H9 (cell line): Measurements from ENCODE around the gene DDO. TPM values are rescaled to one million over a fixed set of nuclear protein-coding genes. Genes with fewer than 3 reads are reported as not detected.

Experiments
- DNase-seq: peaks from one replicate; pipeline ENCODE4 v3.0.0-alpha.2; 2017
- H2AFZ ChIP-seq: one replicate; pipeline ENCODE4 v1.6.1; 2013; ENCODE audit warnings: mild to moderate bottlenecking, low read length, control low read depth, moderate library complexity
- H2AK5ac ChIP-seq: 2 replicates; pipeline ENCODE4 v1.6.1; 2013; ENCODE audit warnings: low read length, control low read depth, mixed read lengths; ENCODE audit not compliant: insufficient read length
- H2BK120ac ChIP-seq: one replicate; pipeline ENCODE4 v1.6.1; 2013; ENCODE audit warnings: low read depth, mild to moderate bottlenecking, low read length, control low read depth, inconsistent platforms; ENCODE audit not compliant: poor library complexity, severe bottlenecking
- H2BK12ac ChIP-seq: 2 replicates; pipeline ENCODE4 v1.6.1; 2013; ENCODE audit warnings: low read length, control low read depth, mixed read lengths, low read depth; ENCODE audit not compliant: insufficient read length
- H2BK15ac ChIP-seq: 2 replicates; pipeline ENCODE4 v1.6.1; 2013; ENCODE audit warnings: low read depth, low read length, control low read depth
- H2BK20ac ChIP-seq: one replicate; pipeline ENCODE4 v1.6.1; 2013; ENCODE audit warnings: low read depth, mild to moderate bottlenecking, low read length, control low read depth, inconsistent platforms; ENCODE audit not compliant: poor library complexity, severe bottlenecking
- H2BK5ac ChIP-seq: 2 replicates; pipeline ENCODE4 v1.6.1; 2013; ENCODE audit warnings: low read length, control low read depth, mixed read lengths; ENCODE audit not compliant: insufficient read length
- H3K14ac ChIP-seq: 2 replicates; pipeline ENCODE4 v1.6.1; 2013; ENCODE audit warnings: low read length, control low read depth; ENCODE audit not compliant: insufficient read depth
- H3K18ac ChIP-seq: 2 replicates; pipeline ENCODE4 v1.6.1; 2013; ENCODE audit warnings: low read depth, mild to moderate bottlenecking, mixed read lengths, low read length, control low read depth; ENCODE audit not compliant: insufficient read length
- H3K23ac ChIP-seq: 2 replicates; pipeline ENCODE4 v1.6.1; 2013; ENCODE audit warnings: low read length, control low read depth, mixed read lengths, low read depth; ENCODE audit not compliant: insufficient read length
- H3K23me2 ChIP-seq: 2 replicates; pipeline ENCODE4 v1.6.1; 2013; ENCODE audit warnings: low read depth, mild to moderate bottlenecking, mixed read lengths, low read length, control low read depth; ENCODE audit not compliant: insufficient read length, poor library complexity, severe bottlenecking
- H3K27ac ChIP-seq: 2 replicates; pipeline ENCODE4 v1.5.1; 2013; ENCODE audit warnings: low read length, control low read depth, mixed read lengths, low read depth; ENCODE audit not compliant: insufficient read length
- H3K27me3 ChIP-seq: 2 replicates; pipeline ENCODE4 v1.6.1; 2013; ENCODE audit warnings: low read length, control low read depth, inconsistent platforms; ENCODE audit not compliant: insufficient read depth
- H3K4ac ChIP-seq: 2 replicates; pipeline ENCODE4 v1.6.1; 2013; ENCODE audit warnings: low read depth, mild to moderate bottlenecking, control low read depth, inconsistent platforms, low read length, moderate library complexity
- H3K4me1 ChIP-seq: 2 replicates; pipeline ENCODE4 v1.6.1; 2013; ENCODE audit warnings: low read length, control low read depth, inconsistent platforms; ENCODE audit not compliant: insufficient read depth
- H3K4me2 ChIP-seq: 2 replicates; pipeline ENCODE4 v1.6.1; 2013; ENCODE audit warnings: low read length, control low read depth, mixed read lengths; ENCODE audit not compliant: insufficient read length, insufficient read depth
- H3K56ac ChIP-seq: 2 replicates; pipeline ENCODE4 v1.6.1; 2013; ENCODE audit warnings: low read depth, mild to moderate bottlenecking, mixed read lengths, low read length, control low read depth; ENCODE audit not compliant: insufficient read length
- H3K79me1 ChIP-seq: 2 replicates; pipeline ENCODE4 v1.6.1; 2013; ENCODE audit warnings: low read depth, mild to moderate bottlenecking, moderate library complexity, low read length, control low read depth, inconsistent platforms; ENCODE audit not compliant: insufficient read depth, poor library complexity, severe bottlenecking
- H3K79me2 ChIP-seq: 2 replicates; pipeline ENCODE4 v1.6.1; 2013; ENCODE audit warnings: low read length, control low read depth, inconsistent platforms; ENCODE audit not compliant: insufficient read depth
- H3K9ac ChIP-seq: 2 replicates; pipeline ENCODE4 v1.6.1; 2013; ENCODE audit warnings: low read length, control low read depth, mixed read lengths; ENCODE audit not compliant: insufficient read length; ENCODE audit errors: extremely low read depth
- H3K9me3 ChIP-seq: one replicate; pipeline ENCODE4 v1.6.1; 2013; ENCODE audit warnings: low read depth, low read length, inconsistent platforms; ENCODE audit not compliant: control insufficient read depth
- H3T11ph ChIP-seq: one replicate; pipeline ENCODE4 v1.6.1; 2013; ENCODE audit warnings: mild to moderate bottlenecking, low read length, control low read depth, inconsistent platforms
- H4K20me1 ChIP-seq: one replicate; pipeline ENCODE4 v1.6.1; 2013; ENCODE audit not compliant: control insufficient read depth, insufficient read length, insufficient read depth
- H4K5ac ChIP-seq: 2 replicates; pipeline ENCODE4 v1.6.1; 2013; ENCODE audit warnings: low read depth, mild to moderate bottlenecking, mixed read lengths, low read length, control low read depth; ENCODE audit not compliant: insufficient read length
- H4K8ac ChIP-seq: replicated peaks from 2 replicates; pipeline ENCODE4 v1.6.1; 2013; ENCODE audit warnings: low read length, control low read depth, mixed read lengths, low read depth; ENCODE audit not compliant: insufficient read length
- H4K91ac ChIP-seq: 2 replicates; pipeline ENCODE4 v1.6.1; 2013; ENCODE audit warnings: low read depth, mild to moderate bottlenecking, moderate library complexity, mixed read lengths, low read length, control low read depth; ENCODE audit not compliant: insufficient read length
- H3K27ac Mint-ChIP-seq, 3 experiments: 2 replicates in 2 of 3; 3 replicates in 1 of 3; pipeline ENCODE4 v1.8.0; 2020 to 2021; ENCODE audit warnings: mixed read lengths in 3 of 3, mild to moderate bottlenecking in 1 of 3, moderate library complexity in 1 of 3
- H3K27me3 Mint-ChIP-seq: 2 replicates; pipeline ENCODE4 v1.8.0; 2021; ENCODE audit warnings: low read depth, mild to moderate bottlenecking, moderate library complexity, mixed read lengths
- H3K36me3 Mint-ChIP-seq, 3 experiments: 2 replicates in 2 of 3; 3 replicates in 1 of 3; pipeline ENCODE4 v1.8.0; 2020 to 2021; ENCODE audit warnings: low read depth in 3 of 3, mixed read lengths in 3 of 3; ENCODE audit not compliant: insufficient read depth in 1 of 3
- H3K4me1 Mint-ChIP-seq, 2 experiments: 2 replicates each; pipeline ENCODE4 v1.8.0; 2020; ENCODE audit warnings: mixed read lengths in 2 of 2
- H3K4me3 Mint-ChIP-seq, 2 experiments: 2 replicates in 1 of 2; 3 replicates in 1 of 2; pipeline ENCODE4 v1.8.0; 2020 to 2021; ENCODE audit warnings: mild to moderate bottlenecking in 2 of 2, mixed read lengths in 2 of 2, moderate library complexity in 1 of 2
- H3K9me3 Mint-ChIP-seq, 2 experiments: 2 replicates in 1 of 2; 3 replicates in 1 of 2; pipeline ENCODE4 v1.8.0; 2020; ENCODE audit warnings: mild to moderate bottlenecking in 2 of 2, mixed read lengths in 2 of 2, moderate library complexity in 1 of 2
- CTCF ChIP-seq: fragments of 200-600 bp; sonication (generic); conservative IDR thresholded peaks from 3 replicates; pipeline ENCODE4 v1.8.0; 2021; ENCODE audit warnings: antibody characterized with exemption, mild to moderate bottlenecking
- total RNA-seq: library from RNA; stranded (reverse); gene quantifications from 2 replicates; pipeline ENCODE4 v1.2.1, GENCODE V29; 2021

Gene DDO
- total RNA-seq, 1 experiment from 2014 or later, result not detected

- Histone ChIP-seq H3K23ac (no peak overlapping the region), H3K27ac (no peak overlapping the region), H2AK5ac (no peak overlapping the region), H3T11ph (no peak overlapping the region), H3K79me2 (no peaks in the 10 kb centered on the region), H3K4me2 (no peak overlapping the region), H3K4me1 (no peaks in the 10 kb centered on the region), H3K9me3 (no peaks in the 10 kb centered on the region), H4K5ac (no peak overlapping the region), H2BK20ac (no peak overlapping the region), H4K8ac (no peak overlapping the region), H3K56ac (no peak overlapping the region), H3K23me2 (no peaks in the 10 kb centered on the region), H3K18ac (no peak overlapping the region), H4K91ac (no peak overlapping the region), H3K4ac (no peak overlapping the region), H2BK120ac (no peak overlapping the region), H2AFZ (no peak overlapping the region), H2BK15ac (no peak overlapping the region), H2BK5ac (no peak overlapping the region), H3K27me3 (no peaks in the 10 kb centered on the region), H3K79me1 (no peaks in the 10 kb centered on the region), H3K14ac (no peak overlapping the region), H3K9ac (no peak overlapping the region), H4K20me1 (no peaks in the 10 kb centered on the region), H2BK12ac (no peak overlapping the region)
- TF ChIP-seq CTCF, result no peak
- no peaks in the 10 kb centered on the region for H3K36me3 Mint-ChIP-seq
- no peak overlapping the region for H3K4me3 Mint-ChIP-seq
- no peaks in the 10 kb centered on the region; the same call in 1 of the 2 replicates for H3K27me3 Mint-ChIP-seq
- H3K9me3 Mint-ChIP-seq, result no peaks in the 10 kb centered on the region; a peak in 1 of 5 replicates
- no peak for DNase-seq
- no peak overlapping the region for H3K27ac Mint-ChIP-seq
- no peaks in the 10 kb centered on the region for H3K4me1 Mint-ChIP-seq
Observed at GRCh38 chr6:110422444-110422822, 7.1 kb upstream of the DDO start.
